Neutrophil (primary cell): Measurements from ENCODE around the gene UFD1.

Source experiments
- H3K27ac ChIP-seq: fragments of 200-600 bp; sonication (generic); 2 replicates; pipeline ENCODE4 v1.5.1; 2016; ENCODE audit warnings: mild to moderate bottlenecking, moderate library complexity
- H3K27me3 ChIP-seq: fragments of 200-600 bp; sonication (generic); 2 replicates; pipeline ENCODE4 v1.6.0; 2016; ENCODE audit warnings: mild to moderate bottlenecking
- H3K36me3 ChIP-seq: fragments of 200-600 bp; sonication (generic); 2 replicates; pipeline ENCODE4 v1.5.1; 2017
- H3K4me1 ChIP-seq, 2 experiments: fragments of 200-600 bp in 1 of 2; sonication (generic) in 1 of 2; 1 replicate in 1 of 2; 2 replicates in 1 of 2; pipeline versions ENCODE4 v1.5.1 to v1.6.1; 2013 to 2016; ENCODE audit warnings: low read depth in 1 of 2, low read length in 1 of 2, mild to moderate bottlenecking in 1 of 2, moderate library complexity in 1 of 2; ENCODE audit not compliant: control insufficient read depth in 1 of 2, insufficient read depth in 1 of 2
- H3K4me3 ChIP-seq, 2 experiments: fragments of 200-600 bp in 1 of 2; sonication (generic) in 1 of 2; 1 replicate in 1 of 2; 2 replicates in 1 of 2; pipeline ENCODE4 v1.5.1; 2013 to 2016; ENCODE audit warnings: low read depth in 1 of 2, low read length in 1 of 2, mild to moderate bottlenecking in 1 of 2, moderate library complexity in 1 of 2
- H3K9me3 ChIP-seq: fragments of 200-600 bp; sonication (generic); 2 replicates; pipeline ENCODE4 v1.5.1; 2016
- CTCF ChIP-seq: fragments of 200-600 bp; sonication (generic); IDR thresholded peaks from 2 replicates; pipeline ENCODE4 v1.5.1; 2016; ENCODE audit warnings: antibody characterized with exemption

Gene UFD1

GRCh38 chr22:19434829-19435580 is 44.0 kb downstream of the UFD1 start:
- H3K27ac ChIP-seq = no peak overlapping the region
- H3K36me3 ChIP-seq = peaks cover 12% of the 10 kb centered on the region
- H3K4me3 ChIP-seq = no peak overlapping the region
- no peaks in the 10 kb centered on the region for H3K9me3 ChIP-seq
- no peak for TF ChIP-seq CTCF
- H3K27me3 ChIP-seq = no peaks in the 10 kb centered on the region
- peaks cover 20% of the 10 kb centered on the region in 2 experiments for H3K4me1 ChIP-seq

GRCh38 chr22:19434401-19434800 is 44.6 kb downstream of the UFD1 start:
- Histone ChIP-seq H3K27me3 (no peaks in the 10 kb centered on the region), H3K27ac (no peak overlapping the region), H3K4me3 (no peak overlapping the region), H3K36me3 (peaks cover 12% of the 10 kb centered on the region), H3K9me3 (no peaks in the 10 kb centered on the region), H3K4me1 (peaks cover 26% of the 10 kb centered on the region in 2 experiments)
- TF ChIP-seq CTCF = no peak

GRCh38 chr22:19432133-19432851 is 46.7 kb downstream of the UFD1 start, which contains the start of gene MRPL40:
Gene MRPL40, plus strand, starts transcription at chr22:19432545. Its CDS starts 10 bp downstream, at chr22:19432555.
- no peak for TF ChIP-seq CTCF
- H3K4me3 ChIP-seq = peak within 1 kb of the TSS; percentile 92 to 96
- H3K27me3 ChIP-seq = no peaks in the 10 kb centered on the region
- no peaks in the 10 kb centered on the region for H3K9me3 ChIP-seq
- H3K27ac ChIP-seq = peak within 1 kb of the TSS; percentile 98
- peaks cover 47% of the 10 kb centered on the region in 2 experiments for H3K4me1 ChIP-seq
- peaks cover 12% of the 10 kb centered on the region for H3K36me3 ChIP-seq

GRCh38 chr22:19431649-19432132 is 47.3 kb downstream of the UFD1 start, which contains the start of gene HIRA:
Gene HIRA, minus strand, starts transcription at chr22:19431733. Its CDS starts 257 bp downstream, at chr22:19431476.
- TF ChIP-seq CTCF = peak; percentile 14
- H3K9me3 ChIP-seq = no peaks in the 10 kb centered on the region
- peak within 1 kb of the TSS; percentile 98 for H3K27ac ChIP-seq
- H3K36me3 ChIP-seq = peaks cover 12% of the 10 kb centered on the region
- H3K27me3 ChIP-seq = no peaks in the 10 kb centered on the region
- H3K4me1 ChIP-seq = peaks cover 53% of the 10 kb centered on the region in 2 experiments
- H3K4me3 ChIP-seq = peak within 1 kb of the TSS; percentile 92 to 96

GRCh38 chr22:19430890-19431541 is 48.0 kb downstream of the UFD1 start:
- Histone ChIP-seq H3K27ac (peak overlapping the region; percentile 98), H3K4me3 (peak overlapping the region; percentile 92 to 96), H3K4me1 (peaks cover 59 to 60% of the 10 kb centered on the region in 2 experiments)

More at GRCh38 chr22:19430890-19431541, 48.0 kb downstream of the UFD1 start:
- TF ChIP-seq CTCF = no peak
- no peaks in the 10 kb centered on the region for H3K27me3 ChIP-seq
- H3K9me3 ChIP-seq = no peaks in the 10 kb centered on the region
- H3K36me3 ChIP-seq = peaks cover 12% of the 10 kb centered on the region
